Parathyroid adenoma (tissue), 2 donors: ENCODE results near the gene LAMC1.
"Not testable (repeated sequence)": the region's sequence is repeated elsewhere in the genome, so short reads cannot be mapped to it uniquely, and the experiment has no call there.

Source experiments
- H2AFZ ChIP-seq: fragments of 300-600 bp; sonication (generic); one replicate; pipeline ENCODE4 v1.7.0; 2017; ENCODE audit warnings: antibody characterized with exemption, mild to moderate bottlenecking
- H3K27ac ChIP-seq: fragments of 300-600 bp; sonication (generic); one replicate; pipeline ENCODE4 v1.7.0; 2017
- H3K27me3 ChIP-seq: fragments of 300-600 bp; sonication (generic); one replicate; pipeline ENCODE4 v1.7.0; 2017; ENCODE audit warnings: low read length; ENCODE audit not compliant: control insufficient read depth, insufficient read depth
- H3K36me3 ChIP-seq: fragments of 300-600 bp; sonication (generic); one replicate; pipeline ENCODE4 v1.7.0; 2017; ENCODE audit warnings: low read length; ENCODE audit not compliant: control insufficient read depth, insufficient read depth
- H3K4me1 ChIP-seq: fragments of 300-600 bp; sonication (generic); one replicate; pipeline ENCODE4 v1.7.0; 2017; ENCODE audit warnings: control low read depth
- H3K4me2 ChIP-seq: fragments of 300-600 bp; sonication (generic); one replicate; pipeline ENCODE4 v1.7.0; 2017; ENCODE audit warnings: low read length
- H3K4me3 ChIP-seq: fragments of 300-600 bp; sonication (generic); one replicate; pipeline ENCODE4 v1.7.0; 2017; ENCODE audit warnings: low read depth, low read length
- H3K79me2 ChIP-seq: fragments of 300-600 bp; sonication (generic); one replicate; pipeline ENCODE4 v1.7.0; 2017; ENCODE audit warnings: control low read depth
- H3K9ac ChIP-seq: fragments of 300-600 bp; sonication (generic); one replicate; pipeline ENCODE4 v1.7.0; 2017; ENCODE audit warnings: mild to moderate bottlenecking
- H3K9me3 ChIP-seq: fragments of 300-600 bp; sonication (generic); one replicate; pipeline ENCODE4 v1.7.0; 2017; ENCODE audit warnings: low read length; ENCODE audit not compliant: control insufficient read depth
- TF ChIP-seq, protein P1 (sequence below): fragments of 300-600 bp; sonication (generic); IDR thresholded peaks from one replicate; pipeline ENCODE4 v1.7.0; 2017; ENCODE audit warnings: antibody characterized with exemption, mild to moderate bottlenecking
- donor health status: primary hyperparathyroidism.

Gene LAMC1

GRCh38 chr1:183149273-183149672 lies 126.1 kb downstream of the LAMC1 start:
- no peaks in the 10 kb centered on the region for H3K9me3 ChIP-seq
- no peak overlapping the region for H3K4me2 ChIP-seq
- H3K27ac ChIP-seq, result no peak overlapping the region
- no peaks in the 10 kb centered on the region for H3K27me3 ChIP-seq
- H3K9ac ChIP-seq, result no peak overlapping the region
- H3K79me2 ChIP-seq, result no peaks in the 10 kb centered on the region
- no peak overlapping the region for H3K4me3 ChIP-seq
- no peaks in the 10 kb centered on the region for H3K36me3 ChIP-seq
- H3K4me1 ChIP-seq, result no peaks in the 10 kb centered on the region
- no peak overlapping the region for H2AFZ ChIP-seq
- TF ChIP-seq, protein P1, sequence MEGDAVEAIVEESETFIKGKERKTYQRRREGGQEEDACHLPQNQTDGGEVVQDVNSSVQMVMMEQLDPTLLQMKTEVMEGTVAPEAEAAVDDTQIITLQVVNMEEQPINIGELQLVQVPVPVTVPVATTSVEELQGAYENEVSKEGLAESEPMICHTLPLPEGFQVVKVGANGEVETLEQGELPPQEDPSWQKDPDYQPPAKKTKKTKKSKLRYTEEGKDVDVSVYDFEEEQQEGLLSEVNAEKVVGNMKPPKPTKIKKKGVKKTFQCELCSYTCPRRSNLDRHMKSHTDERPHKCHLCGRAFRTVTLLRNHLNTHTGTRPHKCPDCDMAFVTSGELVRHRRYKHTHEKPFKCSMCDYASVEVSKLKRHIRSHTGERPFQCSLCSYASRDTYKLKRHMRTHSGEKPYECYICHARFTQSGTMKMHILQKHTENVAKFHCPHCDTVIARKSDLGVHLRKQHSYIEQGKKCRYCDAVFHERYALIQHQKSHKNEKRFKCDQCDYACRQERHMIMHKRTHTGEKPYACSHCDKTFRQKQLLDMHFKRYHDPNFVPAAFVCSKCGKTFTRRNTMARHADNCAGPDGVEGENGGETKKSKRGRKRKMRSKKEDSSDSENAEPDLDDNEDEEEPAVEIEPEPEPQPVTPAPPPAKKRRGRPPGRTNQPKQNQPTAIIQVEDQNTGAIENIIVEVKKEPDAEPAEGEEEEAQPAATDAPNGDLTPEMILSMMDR, result no peak

DNA sequence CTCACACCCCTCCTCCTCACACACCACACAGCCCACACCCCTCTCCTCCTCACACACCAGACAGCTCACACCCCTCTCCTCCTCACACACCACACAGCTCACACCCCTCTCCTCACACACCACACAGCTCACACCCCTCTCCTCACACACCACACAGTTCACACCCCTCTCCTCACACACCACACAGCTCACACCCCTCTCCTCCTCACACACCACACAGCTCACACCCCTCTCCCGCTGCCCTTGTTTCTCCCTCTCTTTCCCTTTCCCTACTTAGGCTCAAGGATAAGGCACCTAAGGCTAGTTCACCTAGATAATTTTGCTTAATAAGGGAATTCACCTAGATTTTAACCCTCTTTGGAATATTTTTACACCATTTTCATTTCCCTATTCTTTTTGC lies 126.8 kb downstream of the LAMC1 start:
- not testable (repeated sequence) for H3K4me2 ChIP-seq, H3K4me3 ChIP-seq, H2AFZ ChIP-seq, H3K27me3 ChIP-seq, H3K4me1 ChIP-seq, H3K79me2 ChIP-seq, H3K27ac ChIP-seq, H3K9me3 ChIP-seq, H3K36me3 ChIP-seq, H3K9ac ChIP-seq

GRCh38 chr1:183150445-183150844 lies 127.2 kb downstream of the LAMC1 start:
- H3K27me3 ChIP-seq, result no peaks in the 10 kb centered on the region
- H3K9ac ChIP-seq, result no peak overlapping the region
- H3K4me3 ChIP-seq, result no peak overlapping the region
- H2AFZ ChIP-seq, result no peak overlapping the region
- no peaks in the 10 kb centered on the region for H3K9me3 ChIP-seq
- no peaks in the 10 kb centered on the region for H3K4me1 ChIP-seq
- no peak overlapping the region for H3K27ac ChIP-seq
- TF ChIP-seq, protein P1, result no peak
- H3K36me3 ChIP-seq, result no peaks in the 10 kb centered on the region
- H3K79me2 ChIP-seq, result no peaks in the 10 kb centered on the region
- H3K4me2 ChIP-seq, result no peak overlapping the region

DNA sequence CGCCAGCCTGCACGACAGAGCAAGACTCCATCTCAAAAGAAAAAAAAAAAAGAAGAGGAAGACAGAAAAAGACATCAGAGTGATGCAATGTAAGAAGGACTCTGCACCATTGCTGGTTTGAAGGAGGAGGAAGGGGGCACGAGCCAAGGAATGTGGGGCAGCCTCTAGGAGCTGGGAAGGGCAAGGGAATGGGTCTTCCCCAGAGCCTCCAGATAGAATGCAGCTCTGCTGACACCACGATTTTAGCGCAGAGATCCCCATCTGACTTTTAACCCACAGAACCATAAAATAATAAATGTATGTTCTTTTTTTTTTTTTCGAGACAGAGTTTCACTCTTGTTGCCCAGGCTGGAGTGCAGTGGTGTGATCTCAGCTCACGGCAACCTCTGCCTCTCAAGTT lies 129.0 kb downstream of the LAMC1 start:
- Histone ChIP-seq H3K4me2 (no peak overlapping the region), H3K9me3 (no peaks in the 10 kb centered on the region)
- TF ChIP-seq, protein P1, result no peak

GRCh38 chr1:183155939-183156338 lies 132.7 kb downstream of the LAMC1 start:
- no peak overlapping the region for H3K27ac ChIP-seq
- no peak overlapping the region for H3K4me2 ChIP-seq
- H3K4me1 ChIP-seq, result no peaks in the 10 kb centered on the region
- H3K79me2 ChIP-seq, result no peaks in the 10 kb centered on the region
- H3K4me3 ChIP-seq, result no peak overlapping the region
- H3K27me3 ChIP-seq, result no peaks in the 10 kb centered on the region
- H2AFZ ChIP-seq, result no peak overlapping the region
- TF ChIP-seq, protein P1, result no peak
- no peak overlapping the region for H3K9ac ChIP-seq
- no peaks in the 10 kb centered on the region for H3K9me3 ChIP-seq
- H3K36me3 ChIP-seq, result no peaks in the 10 kb centered on the region

More for the DNA sequence above, 129.0 kb downstream of the LAMC1 start:
- Histone ChIP-seq H3K27me3 (no peaks in the 10 kb centered on the region), H3K4me1 (no peaks in the 10 kb centered on the region), H3K36me3 (no peaks in the 10 kb centered on the region), H3K9ac (no peak overlapping the region), H3K27ac (no peak overlapping the region), H2AFZ (no peak overlapping the region), H3K4me3 (no peak overlapping the region), H3K79me2 (no peaks in the 10 kb centered on the region)
